Measurements from ENCODE around the gene ERP27.
A peak's percentile ranks its signal among the peaks of the same experiment; 100 is the strongest.

Gene ERP27
- 0.43 to 8.0 reads per million in 2 experiments for total RNA-seq

GRCh38 chr12:14938301-14938700 lies at the start of gene ERP27:
Gene ERP27 (minus strand): TSS chr12:14938537. CDS start chr12:14938508, 29 bp downstream.
- no peak for DNase-seq (ENCODE audit: low read depth)

- DNase-seq (ENCODE audit: low read depth), result no peak
Observed at GRCh38 chr12:14988035-14988434, 49.7 kb upstream of the ERP27 start.

GRCh38 chr12:14986449-14986848 lies 48.1 kb upstream of the ERP27 start:
- no peak for DNase-seq (ENCODE audit: low read depth)

- DNase-seq (ENCODE audit: low read depth), result no peak
Observed at GRCh38 chr12:14984766-14985285, 46.5 kb upstream of the ERP27 start.

GRCh38 chr12:14984036-14984435 lies 45.7 kb upstream of the ERP27 start:
- no peak for DNase-seq (ENCODE audit: low read depth)

GRCh38 chr12:14982991-14983390 lies 44.7 kb upstream of the ERP27 start:
- no peak for DNase-seq (ENCODE audit: low read depth)

GRCh38 chr12:14982562-14982961 lies 44.2 kb upstream of the ERP27 start:
- DNase-seq (ENCODE audit: low read depth), result no peak

- DNase-seq (ENCODE audit: low read depth), result no peak
Observed at GRCh38 chr12:14981049-14981448, 42.7 kb upstream of the ERP27 start.

GRCh38 chr12:14979468-14979867 lies 41.1 kb upstream of the ERP27 start:
- no peak for DNase-seq (ENCODE audit: low read depth)

GRCh38 chr12:14976658-14977057 lies 38.3 kb upstream of the ERP27 start:
- DNase-seq (ENCODE audit: low read depth), result no peak

GRCh38 chr12:14975457-14975856 lies 37.1 kb upstream of the ERP27 start:
- DNase-seq (ENCODE audit: low read depth), result no peak

- DNase-seq (ENCODE audit: low read depth), result no peak
Observed at GRCh38 chr12:14974633-14975032, 36.3 kb upstream of the ERP27 start.

- no peak for DNase-seq (ENCODE audit: low read depth)
Observed at GRCh38 chr12:14972816-14973215, 34.5 kb upstream of the ERP27 start, which contains the start of gene PDE6H. Gene PDE6H (plus strand): TSS chr12:14973042. CDS start chr12:14978013, 4,971 bp downstream.

GRCh38 chr12:14970473-14970872 lies 32.1 kb upstream of the ERP27 start:
- DNase-seq (ENCODE audit: low read depth), result no peak

- no peak for DNase-seq (ENCODE audit: low read depth)
Observed at GRCh38 chr12:14968478-14968877, 30.1 kb upstream of the ERP27 start.

- no peak for DNase-seq (ENCODE audit: low read depth)
Observed at GRCh38 chr12:14965221-14965620, 26.9 kb upstream of the ERP27 start.

- DNase-seq (ENCODE audit: low read depth), result no peak
Observed at GRCh38 chr12:14964406-14964805, 26.1 kb upstream of the ERP27 start.

- no peak for DNase-seq (ENCODE audit: low read depth)
Observed at GRCh38 chr12:14963520-14963919, 25.2 kb upstream of the ERP27 start.

- no peak for DNase-seq (ENCODE audit: low read depth)
Observed at GRCh38 chr12:14962797-14963196, 24.5 kb upstream of the ERP27 start.

- no peak for DNase-seq (ENCODE audit: low read depth)
Observed at GRCh38 chr12:14962153-14962539, 23.8 kb upstream of the ERP27 start.

- DNase-seq (ENCODE audit: low read depth), result peak; percentile 83
Observed at GRCh38 chr12:14961466-14962152, 23.3 kb upstream of the ERP27 start, which contains the start of gene ARHGDIB. Gene ARHGDIB (minus strand): TSS chr12:14961601. CDS start chr12:14950712, 10,889 bp downstream.

- no peak for DNase-seq (ENCODE audit: low read depth)
Observed at GRCh38 chr12:14960548-14961465, 22.5 kb upstream of the ERP27 start.

All from T follicular helper cell (primary cell).